ENCODE measurements around the gene GLT6D1. TPM values are rescaled to one million over a fixed set of nuclear protein-coding genes. Genes with fewer than 3 reads are reported as not detected.

GLT6D1 gene
- total RNA-seq, 1 experiment from 2014 or later = not detected

- CTCF ChIA-PET = no interaction called here
- POLR2A ChIA-PET = no interaction called here
- Histone ChIP-seq H3K9me3 (ENCODE audit: control insufficient read depth, insufficient read depth, low read depth, low read length) (no peaks in the 10 kb centered on the region), H3K4me1 (ENCODE audit: control insufficient read depth, insufficient read depth, low read length) (no peaks in the 10 kb centered on the region), H3K27ac (ENCODE audit: low read length) (no peak overlapping the region), H3K4me3 (ENCODE audit: low read depth in 2 of 2, low read length in 2 of 2) (no peak overlapping the region), H3K27me3 (ENCODE audit: control insufficient read depth, insufficient read depth, low read length) (no peaks in the 10 kb centered on the region), H3K36me3 (ENCODE audit: control insufficient read depth, insufficient read depth, low read length) (no peaks in the 10 kb centered on the region)
- intact Hi-C loops (cut with micrococcal nuclease; ENCODE audit: unreplicated experiment) = no loop called here
- DNase-seq (ENCODE audit: low read depth, low spot score) = no peak
- in situ Hi-C loops (cut with HindIII; ENCODE audit: low pct_unique_long_range_greater_than_20kb, low sequenced_read_pairs) = no loop called here
- TF ChIP-seq, protein P1, sequence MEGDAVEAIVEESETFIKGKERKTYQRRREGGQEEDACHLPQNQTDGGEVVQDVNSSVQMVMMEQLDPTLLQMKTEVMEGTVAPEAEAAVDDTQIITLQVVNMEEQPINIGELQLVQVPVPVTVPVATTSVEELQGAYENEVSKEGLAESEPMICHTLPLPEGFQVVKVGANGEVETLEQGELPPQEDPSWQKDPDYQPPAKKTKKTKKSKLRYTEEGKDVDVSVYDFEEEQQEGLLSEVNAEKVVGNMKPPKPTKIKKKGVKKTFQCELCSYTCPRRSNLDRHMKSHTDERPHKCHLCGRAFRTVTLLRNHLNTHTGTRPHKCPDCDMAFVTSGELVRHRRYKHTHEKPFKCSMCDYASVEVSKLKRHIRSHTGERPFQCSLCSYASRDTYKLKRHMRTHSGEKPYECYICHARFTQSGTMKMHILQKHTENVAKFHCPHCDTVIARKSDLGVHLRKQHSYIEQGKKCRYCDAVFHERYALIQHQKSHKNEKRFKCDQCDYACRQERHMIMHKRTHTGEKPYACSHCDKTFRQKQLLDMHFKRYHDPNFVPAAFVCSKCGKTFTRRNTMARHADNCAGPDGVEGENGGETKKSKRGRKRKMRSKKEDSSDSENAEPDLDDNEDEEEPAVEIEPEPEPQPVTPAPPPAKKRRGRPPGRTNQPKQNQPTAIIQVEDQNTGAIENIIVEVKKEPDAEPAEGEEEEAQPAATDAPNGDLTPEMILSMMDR (IDR thresholded peaks at IDR 0.05) = no peak
- TF ChIP-seq SIN3A (IDR thresholded peaks at IDR 0.05; ENCODE audit: borderline replicate concordance, insufficient read depth, low read depth, low read length) (no peak), POLR2AphosphoS5 (IDR thresholded peaks at IDR 0.05; ENCODE audit: low read depth, low read length) (no peak), TCF7L2 (IDR thresholded peaks at IDR 0.05; ENCODE audit: low read depth, low read length) (no peak)
- TF ChIP-seq, protein P2, sequence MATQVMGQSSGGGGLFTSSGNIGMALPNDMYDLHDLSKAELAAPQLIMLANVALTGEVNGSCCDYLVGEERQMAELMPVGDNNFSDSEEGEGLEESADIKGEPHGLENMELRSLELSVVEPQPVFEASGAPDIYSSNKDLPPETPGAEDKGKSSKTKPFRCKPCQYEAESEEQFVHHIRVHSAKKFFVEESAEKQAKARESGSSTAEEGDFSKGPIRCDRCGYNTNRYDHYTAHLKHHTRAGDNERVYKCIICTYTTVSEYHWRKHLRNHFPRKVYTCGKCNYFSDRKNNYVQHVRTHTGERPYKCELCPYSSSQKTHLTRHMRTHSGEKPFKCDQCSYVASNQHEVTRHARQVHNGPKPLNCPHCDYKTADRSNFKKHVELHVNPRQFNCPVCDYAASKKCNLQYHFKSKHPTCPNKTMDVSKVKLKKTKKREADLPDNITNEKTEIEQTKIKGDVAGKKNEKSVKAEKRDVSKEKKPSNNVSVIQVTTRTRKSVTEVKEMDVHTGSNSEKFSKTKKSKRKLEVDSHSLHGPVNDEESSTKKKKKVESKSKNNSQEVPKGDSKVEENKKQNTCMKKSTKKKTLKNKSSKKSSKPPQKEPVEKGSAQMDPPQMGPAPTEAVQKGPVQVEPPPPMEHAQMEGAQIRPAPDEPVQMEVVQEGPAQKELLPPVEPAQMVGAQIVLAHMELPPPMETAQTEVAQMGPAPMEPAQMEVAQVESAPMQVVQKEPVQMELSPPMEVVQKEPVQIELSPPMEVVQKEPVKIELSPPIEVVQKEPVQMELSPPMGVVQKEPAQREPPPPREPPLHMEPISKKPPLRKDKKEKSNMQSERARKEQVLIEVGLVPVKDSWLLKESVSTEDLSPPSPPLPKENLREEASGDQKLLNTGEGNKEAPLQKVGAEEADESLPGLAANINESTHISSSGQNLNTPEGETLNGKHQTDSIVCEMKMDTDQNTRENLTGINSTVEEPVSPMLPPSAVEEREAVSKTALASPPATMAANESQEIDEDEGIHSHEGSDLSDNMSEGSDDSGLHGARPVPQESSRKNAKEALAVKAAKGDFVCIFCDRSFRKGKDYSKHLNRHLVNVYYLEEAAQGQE (IDR thresholded peaks at IDR 0.05; ENCODE audit: insufficient read depth in 1 of 2, low read depth in 2 of 2, low read length in 1 of 2) = no peak
- ATAC-seq = no peak
- BruUV-seq (replicated peaks) = no TSS peak
Observed at GRCh38 chr9:135608294-135608998, 30.9 kb downstream of the GLT6D1 start.

DNA sequence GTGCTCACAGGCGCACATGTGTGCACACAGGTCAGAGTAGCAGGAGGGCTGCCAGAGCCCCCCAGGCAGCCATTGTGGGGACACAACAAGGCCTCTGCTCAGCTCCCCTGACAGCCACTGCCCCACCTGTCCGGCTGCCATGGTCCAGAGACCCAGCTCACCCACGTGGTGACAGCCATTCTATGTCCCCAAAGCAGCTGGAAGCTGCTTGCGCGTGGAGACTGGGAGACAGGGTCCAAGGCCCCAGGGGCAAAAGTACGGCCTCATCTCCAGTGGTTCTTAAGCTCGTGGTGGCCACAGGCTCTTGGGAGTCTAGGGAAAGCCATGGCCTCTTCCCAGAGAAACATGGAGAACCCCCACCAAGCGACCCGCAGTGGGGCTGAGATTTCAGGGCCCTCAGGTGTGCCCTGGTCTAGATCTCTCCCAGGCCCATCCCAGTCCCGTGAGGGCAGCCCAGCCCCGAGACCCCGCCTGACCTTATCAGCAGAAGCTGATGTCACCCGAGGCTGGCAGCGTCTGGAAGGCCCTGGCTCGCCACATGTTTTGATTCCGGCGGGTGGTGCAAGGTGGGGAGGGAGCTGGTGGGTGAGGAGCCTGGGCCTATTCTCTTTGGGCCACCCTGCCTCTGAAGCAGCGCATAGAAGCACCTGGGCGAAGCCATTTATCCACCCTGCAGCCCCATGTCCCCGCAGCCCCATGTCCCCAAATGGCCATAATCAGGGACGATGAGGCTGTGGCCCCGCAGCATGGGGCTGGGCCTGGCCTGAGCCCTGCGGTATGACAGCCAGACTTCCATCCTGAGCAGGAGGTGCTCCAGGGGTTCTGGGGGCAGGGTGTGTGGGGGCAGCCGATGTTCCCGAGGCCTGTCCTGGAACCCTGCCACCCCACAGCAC, 31.7 kb downstream of the GLT6D1 start:
- no TSS peak for BruUV-seq (replicated peaks)
- H3K4me3 ChIP-seq (ENCODE audit: low read depth in 2 of 2, low read length in 2 of 2) = no peak overlapping the region
- ChIA-PET CTCF (no interaction called here), POLR2A (no interaction called here)
- no peak overlapping the region for H3K27ac ChIP-seq (ENCODE audit: low read length)
- TF ChIP-seq, protein P2 (IDR thresholded peaks at IDR 0.05; ENCODE audit: insufficient read depth in 1 of 2, low read depth in 2 of 2, low read length in 1 of 2) = no peak
- TF ChIP-seq POLR2AphosphoS5 (IDR thresholded peaks at IDR 0.05; ENCODE audit: low read depth, low read length) (no peak), SIN3A (IDR thresholded peaks at IDR 0.05; ENCODE audit: borderline replicate concordance, insufficient read depth, low read depth, low read length) (no peak), TCF7L2 (IDR thresholded peaks at IDR 0.05; ENCODE audit: low read depth, low read length) (no peak)
- TF ChIP-seq, protein P1 (IDR thresholded peaks at IDR 0.05) = no peak
- no peaks in the 10 kb centered on the region for H3K36me3 ChIP-seq (ENCODE audit: control insufficient read depth, insufficient read depth, low read length)
- H3K27me3 ChIP-seq (ENCODE audit: control insufficient read depth, insufficient read depth, low read length) = no peaks in the 10 kb centered on the region
- H3K4me1 ChIP-seq (ENCODE audit: control insufficient read depth, insufficient read depth, low read length) = no peaks in the 10 kb centered on the region
- H3K9me3 ChIP-seq (ENCODE audit: control insufficient read depth, insufficient read depth, low read depth, low read length) = no peaks in the 10 kb centered on the region
- ATAC-seq (no peak), DNase-seq (ENCODE audit: low read depth, low spot score) (no peak)
- intact Hi-C loops (cut with micrococcal nuclease; ENCODE audit: unreplicated experiment) (no loop called here), in situ Hi-C loops (cut with HindIII; ENCODE audit: low pct_unique_long_range_greater_than_20kb, low sequenced_read_pairs) (no loop called here)
